Measurements from ENCODE around the gene OR10T2. TPM values are rescaled to one million over a fixed set of nuclear protein-coding genes. Genes with fewer than 3 reads are reported as not detected.
"Not testable (repeated sequence)": the region's sequence is repeated elsewhere in the genome, so short reads cannot be mapped to it uniquely, and the experiment has no call there.

OR10T2 gene, protein sequence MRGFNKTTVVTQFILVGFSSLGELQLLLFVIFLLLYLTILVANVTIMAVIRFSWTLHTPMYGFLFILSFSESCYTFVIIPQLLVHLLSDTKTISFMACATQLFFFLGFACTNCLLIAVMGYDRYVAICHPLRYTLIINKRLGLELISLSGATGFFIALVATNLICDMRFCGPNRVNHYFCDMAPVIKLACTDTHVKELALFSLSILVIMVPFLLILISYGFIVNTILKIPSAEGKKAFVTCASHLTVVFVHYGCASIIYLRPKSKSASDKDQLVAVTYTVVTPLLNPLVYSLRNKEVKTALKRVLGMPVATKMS
- polyA plus RNA-seq (2013, experiment 1 of 4) = not detected
- polyA plus RNA-seq (2013, experiment 2 of 4) = not detected
- not detected for polyA plus RNA-seq (2013, experiment 3 of 4)
- polyA plus RNA-seq (2013, experiment 4 of 4) = not detected

DNA sequence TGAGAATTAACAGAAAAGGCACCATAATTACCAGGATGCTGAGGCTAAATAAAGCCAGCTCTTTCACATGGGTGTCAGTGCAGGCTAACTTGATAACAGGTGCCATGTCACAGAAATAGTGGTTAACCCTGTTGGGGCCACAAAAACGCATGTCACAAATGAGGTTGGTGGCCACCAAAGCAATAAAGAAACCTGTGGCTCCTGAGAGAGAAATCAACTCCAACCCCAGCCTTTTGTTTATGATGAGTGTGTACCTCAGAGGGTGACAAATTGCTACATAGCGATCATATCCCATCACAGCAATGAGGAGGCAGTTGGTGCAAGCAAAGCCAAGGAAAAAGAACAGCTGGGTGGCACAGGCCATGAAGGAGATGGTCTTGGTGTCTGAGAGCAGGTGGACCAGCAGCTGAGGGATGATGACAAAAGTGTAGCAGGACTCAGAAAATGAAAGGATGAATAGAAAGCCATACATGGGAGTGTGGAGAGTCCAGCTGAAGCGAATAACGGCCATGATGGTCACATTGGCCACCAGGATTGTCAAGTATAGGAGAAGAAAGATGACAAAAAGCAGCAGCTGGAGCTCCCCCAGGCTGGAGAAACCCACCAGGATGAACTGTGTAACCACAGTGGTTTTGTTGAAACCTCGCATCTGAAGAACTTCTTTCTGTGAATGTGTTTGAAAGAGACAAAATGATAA, at the start of gene OR10T2:
Gene OR10T2 (minus strand): TSS at position 649 of the 697 bp plus-strand sequence. CDS start 0 bp downstream, at position 649.
- no peaks in the 10 kb centered on the region for H3K27me3 ChIP-seq (ENCODE audit: control insufficient read depth, insufficient read depth, low read length, poor library complexity, severe bottlenecking)
- no peaks in the 10 kb centered on the region for H3K36me3 ChIP-seq (ENCODE audit: control insufficient read depth, insufficient read depth, low read length)
- H3K27ac ChIP-seq (ENCODE audit: insufficient read depth, low read depth, low read length, poor library complexity, severe bottlenecking) = no peak within 1 kb of the TSS
- no peak within 1 kb of the TSS for H3K4me3 ChIP-seq (ENCODE audit: insufficient read depth, low read depth, low read length)
- WGBS, 2 experiments = 92 to 95% methylated on average over 5 of the region's 5 CpGs
- no peaks in the 10 kb centered on the region for H3K4me1 ChIP-seq (ENCODE audit: control insufficient read depth, insufficient read depth, low read length)
- H3K9me3 ChIP-seq (ENCODE audit: control insufficient read depth, low read length) = no peaks in the 10 kb centered on the region

DNA sequence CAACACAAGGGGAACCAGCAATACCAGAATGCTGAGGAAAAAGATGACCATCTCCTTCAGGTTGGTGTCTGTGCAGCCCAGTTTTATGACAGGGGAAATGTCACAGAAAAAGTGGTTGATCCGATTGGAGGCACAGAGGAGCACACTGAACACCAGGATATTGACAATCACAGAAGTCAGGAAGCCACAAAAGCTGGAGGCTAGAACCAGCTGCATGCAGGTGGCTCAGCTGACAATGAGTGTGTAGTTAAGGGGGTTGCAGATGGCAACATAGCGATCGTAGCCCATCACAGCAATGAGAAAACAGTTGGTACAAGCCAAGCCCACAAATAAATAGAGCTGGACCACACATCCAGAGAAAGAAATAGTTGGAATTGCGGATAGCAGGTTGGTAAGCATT, 46.1 kb upstream of the OR10T2 start:
- Histone ChIP-seq H3K36me3 (ENCODE audit: control insufficient read depth, insufficient read depth, low read length) (no peaks in the 10 kb centered on the region), H3K4me1 (ENCODE audit: control insufficient read depth, insufficient read depth, low read length) (no peaks in the 10 kb centered on the region), H3K4me3 (ENCODE audit: insufficient read depth, low read depth, low read length) (no peak overlapping the region), H3K27ac (ENCODE audit: insufficient read depth, low read depth, low read length, poor library complexity, severe bottlenecking) (no peak overlapping the region), H3K27me3 (ENCODE audit: control insufficient read depth, insufficient read depth, low read length, poor library complexity, severe bottlenecking) (no peaks in the 10 kb centered on the region), H3K9me3 (ENCODE audit: control insufficient read depth, low read length) (no peaks in the 10 kb centered on the region)
- 93 to 94% methylated on average over 4 of the region's 4 CpGs for WGBS, 2 experiments

DNA sequence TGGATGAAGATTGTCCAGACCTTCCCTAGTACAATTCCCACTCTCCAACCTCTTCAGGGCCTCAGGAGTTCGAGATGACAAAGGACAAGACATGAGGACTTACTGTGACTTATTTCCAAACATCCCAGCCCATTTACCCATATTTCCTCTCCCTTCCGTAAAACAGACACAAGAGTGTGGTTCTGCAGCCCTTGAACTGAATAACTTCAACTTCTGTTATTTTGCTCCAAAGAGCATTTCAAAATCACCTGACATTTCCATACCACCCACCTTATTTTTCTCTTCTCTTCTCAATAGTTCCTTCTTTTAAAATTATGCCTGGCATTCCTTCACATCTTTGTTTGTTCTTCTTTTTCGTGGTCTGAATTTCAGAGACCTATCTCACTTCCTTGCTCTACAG, 35.5 kb upstream of the OR10T2 start:
- Histone ChIP-seq H3K4me3 (ENCODE audit: insufficient read depth, low read depth, low read length) (no peak overlapping the region), H3K36me3 (ENCODE audit: control insufficient read depth, insufficient read depth, low read length) (no peaks in the 10 kb centered on the region), H3K4me1 (ENCODE audit: control insufficient read depth, insufficient read depth, low read length) (no peaks in the 10 kb centered on the region), H3K27ac (ENCODE audit: insufficient read depth, low read depth, low read length, poor library complexity, severe bottlenecking) (no peak overlapping the region), H3K9me3 (ENCODE audit: control insufficient read depth, low read length) (no peaks in the 10 kb centered on the region), H3K27me3 (ENCODE audit: control insufficient read depth, insufficient read depth, low read length, poor library complexity, severe bottlenecking) (no peaks in the 10 kb centered on the region)
- WGBS, 2 experiments = 87 to 92% methylated on average over 3 of the region's 3 CpGs

DNA sequence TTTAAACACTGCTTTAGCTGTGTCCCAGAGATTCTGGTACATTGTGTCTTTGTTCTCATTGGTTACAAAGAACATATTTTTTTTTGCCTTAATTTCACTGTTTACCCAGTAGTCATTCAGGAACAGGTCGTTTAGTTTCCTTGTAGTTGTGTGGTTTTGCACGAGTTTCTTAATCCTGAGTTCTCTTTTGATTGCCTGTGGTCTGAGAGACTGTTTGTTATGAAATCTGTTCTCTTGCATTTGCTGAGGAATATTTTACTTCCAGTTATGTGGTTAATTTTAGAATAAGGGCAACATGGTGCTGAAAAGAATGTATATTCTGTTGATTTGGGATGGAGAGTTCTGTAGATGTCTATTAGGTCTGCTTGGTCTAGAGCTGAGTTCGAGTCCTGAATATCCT, 30.9 kb upstream of the OR10T2 start:
- not testable (repeated sequence) for H3K9me3 ChIP-seq (ENCODE audit: control insufficient read depth, low read length); H3K4me3 ChIP-seq (ENCODE audit: insufficient read depth, low read depth, low read length); H3K36me3 ChIP-seq (ENCODE audit: control insufficient read depth, insufficient read depth, low read length); H3K27ac ChIP-seq (ENCODE audit: insufficient read depth, low read depth, low read length, poor library complexity, severe bottlenecking); H3K4me1 ChIP-seq (ENCODE audit: control insufficient read depth, insufficient read depth, low read length); H3K27me3 ChIP-seq (ENCODE audit: control insufficient read depth, insufficient read depth, low read length, poor library complexity, severe bottlenecking)
- 86% methylated on average over 3 of the region's 3 CpGs for WGBS, 2 experiments

- Histone ChIP-seq H3K36me3 (ENCODE audit: control insufficient read depth, insufficient read depth, low read length) (no peaks in the 10 kb centered on the region), H3K9me3 (ENCODE audit: control insufficient read depth, low read length) (no peaks in the 10 kb centered on the region), H3K27ac (ENCODE audit: insufficient read depth, low read depth, low read length, poor library complexity, severe bottlenecking) (no peak within 1 kb of the TSS), H3K27me3 (ENCODE audit: control insufficient read depth, insufficient read depth, low read length, poor library complexity, severe bottlenecking) (no peaks in the 10 kb centered on the region), H3K4me3 (ENCODE audit: insufficient read depth, low read depth, low read length) (no peak within 1 kb of the TSS), H3K4me1 (ENCODE audit: control insufficient read depth, insufficient read depth, low read length) (no peaks in the 10 kb centered on the region)
- WGBS, 2 experiments = 86 to 88% methylated on average over 1 of the region's 1 CpG
Measured at GRCh38 chr1:158426137-158426536, 26.9 kb upstream of the OR10T2 start, which contains the start of gene OR10K2. Gene OR10K2 (minus strand): TSS chr1:158426237. CDS start chr1:158420866, 5,371 bp downstream.

GRCh38 chr1:158425027-158425426, 25.8 kb upstream of the OR10T2 start:
- Histone ChIP-seq H3K9me3 (ENCODE audit: control insufficient read depth, low read length) (no peaks in the 10 kb centered on the region), H3K36me3 (ENCODE audit: control insufficient read depth, insufficient read depth, low read length) (no peaks in the 10 kb centered on the region), H3K27ac (ENCODE audit: insufficient read depth, low read depth, low read length, poor library complexity, severe bottlenecking) (no peak overlapping the region), H3K4me1 (ENCODE audit: control insufficient read depth, insufficient read depth, low read length) (no peaks in the 10 kb centered on the region), H3K4me3 (ENCODE audit: insufficient read depth, low read depth, low read length) (no peak overlapping the region), H3K27me3 (ENCODE audit: control insufficient read depth, insufficient read depth, low read length, poor library complexity, severe bottlenecking) (no peaks in the 10 kb centered on the region)

GRCh38 chr1:158422212-158422611, 22.9 kb upstream of the OR10T2 start:
- Histone ChIP-seq H3K27me3 (ENCODE audit: control insufficient read depth, insufficient read depth, low read length, poor library complexity, severe bottlenecking) (no peaks in the 10 kb centered on the region), H3K4me1 (ENCODE audit: control insufficient read depth, insufficient read depth, low read length) (no peaks in the 10 kb centered on the region), H3K36me3 (ENCODE audit: control insufficient read depth, insufficient read depth, low read length) (no peaks in the 10 kb centered on the region), H3K9me3 (ENCODE audit: control insufficient read depth, low read length) (no peaks in the 10 kb centered on the region), H3K27ac (ENCODE audit: insufficient read depth, low read depth, low read length, poor library complexity, severe bottlenecking) (no peak overlapping the region), H3K4me3 (ENCODE audit: insufficient read depth, low read depth, low read length) (no peak overlapping the region)

DNA sequence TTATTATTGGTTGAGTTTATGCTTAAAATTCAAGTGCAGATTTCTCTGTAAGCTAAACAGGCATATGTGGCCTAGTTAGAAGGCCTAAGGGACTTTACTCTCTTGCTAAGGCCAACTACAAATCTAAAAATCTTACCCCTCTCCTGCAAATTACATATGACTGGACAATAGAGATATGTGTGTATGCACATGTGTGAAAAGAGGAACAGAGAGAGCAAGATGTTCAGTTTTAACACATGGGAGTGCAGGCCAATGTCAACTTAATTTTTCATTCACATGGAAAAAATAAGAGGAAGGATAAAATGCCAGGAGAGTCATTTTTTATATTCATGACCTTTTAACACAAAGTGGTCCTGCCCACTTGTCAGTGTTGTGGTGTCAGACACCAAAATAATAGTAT, 18.3 kb upstream of the OR10T2 start:
- no peak overlapping the region for H3K4me3 ChIP-seq (ENCODE audit: insufficient read depth, low read depth, low read length)
- H3K27me3 ChIP-seq (ENCODE audit: control insufficient read depth, insufficient read depth, low read length, poor library complexity, severe bottlenecking) = no peaks in the 10 kb centered on the region
- H3K27ac ChIP-seq (ENCODE audit: insufficient read depth, low read depth, low read length, poor library complexity, severe bottlenecking) = no peak overlapping the region
- H3K4me1 ChIP-seq (ENCODE audit: control insufficient read depth, insufficient read depth, low read length) = no peaks in the 10 kb centered on the region
- no peaks in the 10 kb centered on the region for H3K36me3 ChIP-seq (ENCODE audit: control insufficient read depth, insufficient read depth, low read length)
- no peaks in the 10 kb centered on the region for H3K9me3 ChIP-seq (ENCODE audit: control insufficient read depth, low read length)

GRCh38 chr1:158414651-158415345, 15.5 kb upstream of the OR10T2 start:
- WGBS, 2 experiments = 91 to 94% methylated on average over 4 of the region's 4 CpGs
- H3K9me3 ChIP-seq (ENCODE audit: control insufficient read depth, low read length) = no peaks in the 10 kb centered on the region
- no peak overlapping the region for H3K27ac ChIP-seq (ENCODE audit: insufficient read depth, low read depth, low read length, poor library complexity, severe bottlenecking)
- H3K36me3 ChIP-seq (ENCODE audit: control insufficient read depth, insufficient read depth, low read length) = no peaks in the 10 kb centered on the region
- H3K4me3 ChIP-seq (ENCODE audit: insufficient read depth, low read depth, low read length) = no peak overlapping the region
- H3K27me3 ChIP-seq (ENCODE audit: control insufficient read depth, insufficient read depth, low read length, poor library complexity, severe bottlenecking) = no peaks in the 10 kb centered on the region
- H3K4me1 ChIP-seq (ENCODE audit: control insufficient read depth, insufficient read depth, low read length) = no peaks in the 10 kb centered on the region

- Histone ChIP-seq H3K36me3 (ENCODE audit: control insufficient read depth, insufficient read depth, low read length) (no peaks in the 10 kb centered on the region), H3K27ac (ENCODE audit: insufficient read depth, low read depth, low read length, poor library complexity, severe bottlenecking) (no peak overlapping the region), H3K27me3 (ENCODE audit: control insufficient read depth, insufficient read depth, low read length, poor library complexity, severe bottlenecking) (no peaks in the 10 kb centered on the region), H3K4me1 (ENCODE audit: control insufficient read depth, insufficient read depth, low read length) (no peaks in the 10 kb centered on the region), H3K4me3 (ENCODE audit: insufficient read depth, low read depth, low read length) (no peak overlapping the region), H3K9me3 (ENCODE audit: control insufficient read depth, low read length) (no peaks in the 10 kb centered on the region)
- WGBS, 2 experiments = 94 to 96% methylated on average over 5 of the region's 5 CpGs
Measured at GRCh38 chr1:158407092-158407491, 7.8 kb upstream of the OR10T2 start.

All from ectodermal cell (in vitro differentiated cells).